Transverse colon (tissue), 4 donors: Measurements from ENCODE around the gene UBE2F. TPM values are rescaled to one million over a fixed set of nuclear protein-coding genes. Genes with fewer than 3 reads are reported as not detected.
"Not testable (repeated sequence)": the region's sequence is repeated elsewhere in the genome, so short reads cannot be mapped to it uniquely, and the experiment has no call there.

Experiments
- DNase-seq: peaks from one replicate; pipeline ENCODE4 v3.0.0-alpha.2; 2019
- H3K27ac ChIP-seq, 4 donors: fragments of 200-600 bp; sonication (generic); 2 replicates each; pipeline ENCODE4 v1.5.1; 2016 to 2018; ENCODE audit warnings: inconsistent platforms in 4 of 4
- H3K27me3 ChIP-seq: fragments of 200-600 bp; sonication (generic); 2 replicates; pipeline ENCODE4 v1.5.1; 2017; ENCODE audit warnings: inconsistent platforms
- H3K36me3 ChIP-seq, 4 donors: fragments of 200-600 bp; sonication (generic); 2 replicates each; pipeline ENCODE4 v1.5.1; 2017 to 2019; ENCODE audit warnings: inconsistent platforms in 4 of 4
- H3K4me1 ChIP-seq, 4 donors: fragments of 200-600 bp; sonication (generic); 2 replicates each; pipeline ENCODE4 v1.5.1; 2017 to 2020; ENCODE audit warnings: inconsistent platforms in 4 of 4
- H3K4me3 ChIP-seq, 4 donors: fragments of 200-600 bp; sonication (generic); 1 replicate in 1 of 4; 2 replicates in 3 of 4; pipeline versions ENCODE4 v1.5.1 to v1.6.1; 2017 to 2019; ENCODE audit warnings: inconsistent platforms in 4 of 4
- H3K9me3 ChIP-seq, 2 donors: fragments of 200-600 bp; sonication (generic); 2 replicates each; pipeline ENCODE4 v1.5.1; 2017 to 2019; ENCODE audit warnings: inconsistent platforms in 2 of 2
- CTCF ChIP-seq, 5 experiments: fragments of 200-600 bp in 3 of 5; fragments of 450-650 bp in 2 of 5; sonication (generic) in 3 of 5; IDR thresholded peaks; 1 replicate in 2 of 5; 2 replicates in 3 of 5; pipeline ENCODE4 v1.5.1; 2016 to 2017; ENCODE audit warnings: antibody characterized with exemption in 5 of 5, inconsistent platforms in 3 of 5, mild to moderate bottlenecking in 2 of 5, moderate library complexity in 1 of 5
- EP300 ChIP-seq: sonication (generic); formaldehyde crosslinking; IDR thresholded peaks from one replicate; pipeline ENCODE4 v1.6.1; 2017; ENCODE audit warnings: antibody characterized with exemption, low read depth
- POLR2A ChIP-seq: fragments of 450-650 bp; IDR thresholded peaks from one replicate; pipeline ENCODE4 v1.6.1; 2016; ENCODE audit warnings: antibody characterized with exemption, mild to moderate bottlenecking, moderate library complexity
- POLR2AphosphoS5 ChIP-seq, 3 donors: sonication (generic); formaldehyde crosslinking; IDR thresholded peaks; one replicate each; pipeline ENCODE4 v1.6.1; 2016; ENCODE audit warnings: antibody characterized with exemption in 3 of 3
- WGBS, 2 donors: methylation state at CpG; one replicate each; pipeline ENCODE4 v1.1.5; 2018; ENCODE audit warnings: low coverage in 1 of 2; 5-methylcytosine and 5-hydroxymethylcytosine counted together
- in situ Hi-C, 4 donors: fragments of 200-750 bp; cut with MboI; loops; one replicate each; pipeline versions ENCODE4 v1.15.0 to v1.15.1; 2017; ENCODE audit warnings: low sequenced_read_pairs in 3 of 4, low pct_ligation_motif_present in 1 of 4, low pct_unique_long_range_greater_than_20kb in 1 of 4
- intact Hi-C: fragments of 100-400 bp; cut with DNase I; formaldehyde crosslinking; loops from one replicate; pipeline ENCODE4 v1.15.1; 2023; ENCODE audit warnings: low total_unique reads
- total RNA-seq, 4 donors: library from RNA; depleted of rRNA; stranded (reverse); fragments of >200 nt; gene quantifications; one replicate each; pipeline ENCODE4 v1.1.0, GENCODE V29; 2016

The UBE2F gene
- total RNA-seq, 4 donors from 2014 or later: 66.8 to 79.4 (median 70.5) TPM

DNA sequence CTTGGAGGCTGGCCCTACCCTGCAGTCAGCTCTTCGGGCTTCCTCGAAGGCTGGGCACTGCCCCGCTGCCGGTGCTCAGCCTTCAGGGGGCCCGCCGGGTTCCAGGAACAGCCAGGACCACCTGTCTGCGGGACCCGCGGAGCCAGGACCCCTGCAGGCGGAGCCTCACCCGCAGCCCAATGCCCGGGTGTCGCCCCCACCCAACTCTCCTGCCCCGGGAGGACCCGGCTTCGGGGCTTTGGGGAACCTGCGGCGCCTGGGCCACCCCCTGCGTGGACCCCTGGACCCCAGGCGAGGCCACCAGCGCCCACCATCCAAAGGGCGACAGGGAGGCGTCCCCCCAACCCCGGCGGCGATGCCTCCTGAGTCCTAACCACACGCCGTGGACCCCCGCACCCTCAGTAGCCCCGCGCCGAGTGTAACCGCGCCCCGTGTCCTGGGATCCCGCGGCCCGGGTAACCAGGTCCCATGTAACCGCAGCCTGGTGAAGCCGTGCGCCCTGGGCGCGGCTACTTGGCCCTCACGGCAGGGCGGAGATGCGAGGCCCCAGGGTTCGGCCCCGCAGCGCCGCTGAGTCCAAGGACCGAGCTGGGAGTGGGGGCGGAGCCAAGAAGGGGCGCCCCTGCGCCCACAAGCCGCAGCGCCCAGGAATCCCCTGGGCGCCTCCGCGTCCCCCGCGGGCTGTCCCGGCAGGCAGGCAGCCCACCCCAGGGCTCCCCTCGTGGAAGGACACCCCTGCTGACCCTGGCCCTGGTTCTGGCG is 11.0 kb upstream of the UBE2F start:
- Histone ChIP-seq H3K36me3 (no peaks in the 10 kb centered on the region), H3K4me1 (peaks cover 0 to 11% (median 5%) of the 10 kb centered on the region in 4 donors), H3K27me3 (peaks cover 37% of the 10 kb centered on the region), H3K9me3 (no peaks in the 10 kb centered on the region), H3K27ac (no peak overlapping the region), H3K4me3 (peak overlapping the region in 1 of 4 donors; percentile 31)
- intact Hi-C loops (no loop called here), in situ Hi-C loops (no loop called here)
- WGBS, 2 donors: 24% methylated on average over 29 of the region's 64 CpGs; no CpG with 5 or more reads in 1 of the 2 donors
- TF ChIP-seq POLR2A: no peak
- no peak for TF ChIP-seq EP300
- TF ChIP-seq CTCF (IDR thresholded peaks at IDR 0.05): no peak
- no peak for TF ChIP-seq POLR2AphosphoS5 (IDR thresholded peaks at IDR 0.05)
- DNase-seq: no peak

GRCh38 chr2:237956402-237956736 is 10.4 kb upstream of the UBE2F start:
- intact Hi-C loops: no loop called here

DNA sequence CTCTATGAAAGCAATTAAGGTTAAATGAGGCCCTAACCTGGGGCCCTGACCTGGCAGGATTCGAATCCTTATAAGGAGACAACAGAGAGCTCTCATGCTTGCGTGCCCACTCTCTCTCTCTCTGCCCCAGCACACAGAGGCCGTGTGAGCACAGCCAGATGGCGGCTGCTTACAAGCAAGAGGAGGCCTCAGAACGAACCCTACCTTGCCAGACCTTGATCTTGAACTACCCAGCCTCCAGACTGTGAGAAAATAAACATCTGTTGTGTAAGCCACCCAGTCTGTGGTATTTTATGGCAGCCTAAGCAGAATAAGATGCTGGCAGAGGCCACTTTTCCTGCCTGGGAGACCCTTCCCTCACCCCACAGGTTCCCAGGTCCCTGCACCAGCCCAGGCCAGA is 5.2 kb upstream of the UBE2F start:
- in situ Hi-C loops: no loop called here
- H3K4me3 ChIP-seq: no peak overlapping the region
- no peak for DNase-seq
- no peak overlapping the region for H3K27ac ChIP-seq
- peaks cover 0 to 6% (median 4%) of the 10 kb centered on the region in 4 donors for H3K4me1 ChIP-seq
- H3K9me3 ChIP-seq: peaks cover 9 to 13% of the 10 kb centered on the region in 2 donors
- intact Hi-C loops: no loop called here
- WGBS, 2 donors: 94% methylated on average over 5 of the region's 5 CpGs; no CpG with 5 or more reads in 1 of the 2 donors
- H3K36me3 ChIP-seq: no peaks in the 10 kb centered on the region
- TF ChIP-seq EP300 (no peak), POLR2A (no peak), POLR2AphosphoS5 (IDR thresholded peaks at IDR 0.05) (no peak), CTCF (IDR thresholded peaks at IDR 0.05) (no peak)
- H3K27me3 ChIP-seq: peaks cover 3% of the 10 kb centered on the region

More at GRCh38 chr2:237956402-237956736, 10.4 kb upstream of the UBE2F start:
- in situ Hi-C loops: no loop called here
- H3K27ac ChIP-seq: no peak overlapping the region
- no peaks in the 10 kb centered on the region for H3K36me3 ChIP-seq
- no peak for TF ChIP-seq POLR2A
- no peak for TF ChIP-seq EP300
- TF ChIP-seq POLR2AphosphoS5 (IDR thresholded peaks at IDR 0.05): no peak
- peaks cover 0 to 11% (median 5%) of the 10 kb centered on the region in 4 donors for H3K4me1 ChIP-seq
- no peak for DNase-seq
- H3K9me3 ChIP-seq: no peaks in the 10 kb centered on the region
- peaks cover 37% of the 10 kb centered on the region for H3K27me3 ChIP-seq
- WGBS, 2 donors: 29% methylated on average over 18 of the region's 23 CpGs; no CpG with 5 or more reads in 1 of the 2 donors
- peak overlapping the region in 1 of 4 donors; percentile 31 for H3K4me3 ChIP-seq

GRCh38 chr2:237962432-237963084 is 4.3 kb upstream of the UBE2F start:
- intact Hi-C loops (no loop called here), in situ Hi-C loops (no loop called here)
- Histone ChIP-seq H3K36me3 (no peaks in the 10 kb centered on the region), H3K9me3 (peaks cover 9 to 13% of the 10 kb centered on the region in 2 donors), H3K27ac (no peak overlapping the region), H3K4me3 (no peak overlapping the region), H3K4me1 (peaks cover 0 to 6% (median 6%) of the 10 kb centered on the region in 4 donors), H3K27me3 (no peaks in the 10 kb centered on the region)
- TF ChIP-seq POLR2A (no peak), POLR2AphosphoS5 (IDR thresholded peaks at IDR 0.05) (no peak), CTCF (IDR thresholded peaks at IDR 0.05) (no peak)
- DNase-seq: no peak
- whole genome bisulfite sequencing, 2 donors: 74 to 77% methylated on average over 2 to 5 of the region's 5 CpGs

- in situ Hi-C loops, H3K36me3 ChIP-seq, H3K27ac ChIP-seq, intact Hi-C loops, DNase-seq, H3K27me3 ChIP-seq, H3K4me3 ChIP-seq: not testable (repeated sequence)
- peaks cover 9 to 16% (median 15%) of the 10 kb centered on the region in 4 donors for H3K4me1 ChIP-seq
- H3K9me3 ChIP-seq: peaks cover 9 to 13% of the 10 kb centered on the region in 2 donors
- WGBS, 2 donors: 82 to 83% methylated on average over 2 to 7 of the region's 7 CpGs
These were observed 3.3 kb upstream of the UBE2F start for GRCh38 chr2:237963490-237963991.
